Tibial artery (tissue), 4 donors: ENCODE data around the gene SMIM38.

Source experiments
- DNase-seq, 2 donors: peaks; one replicate each; pipeline ENCODE4 v3.0.0-alpha.2; 2019
- H3K27ac ChIP-seq, 2 donors: fragments of 200-600 bp; sonication (generic) in 1 of 2; 1 replicate in 1 of 2; 2 replicates in 1 of 2; pipeline ENCODE4 v1.5.1; 2018 to 2019; ENCODE audit warnings: mild to moderate bottlenecking in 1 of 2
- H3K27me3 ChIP-seq, 2 donors: fragments of 200-600 bp; sonication (generic) in 1 of 2; one replicate each; pipeline versions ENCODE4 v1.5.1 to v1.6.0; 2016 to 2019
- H3K36me3 ChIP-seq, 3 donors: fragments of 200-600 bp; sonication (generic) in 2 of 3; one replicate each; pipeline ENCODE4 v1.5.1; 2016 to 2019; ENCODE audit warnings: mild to moderate bottlenecking in 2 of 3
- H3K4me1 ChIP-seq, 4 donors: fragments of 200-600 bp; sonication (generic) in 2 of 4; 1 replicate in 3 of 4; 2 replicates in 1 of 4; pipeline ENCODE4 v1.5.1; 2016 to 2019
- H3K4me3 ChIP-seq, 2 donors: fragments of 200-600 bp; sonication (generic) in 1 of 2; 1 replicate in 1 of 2; 2 replicates in 1 of 2; pipeline ENCODE4 v1.5.1; 2018 to 2019; ENCODE audit warnings: mild to moderate bottlenecking in 2 of 2
- H3K9me3 ChIP-seq, 3 donors: fragments of 200-600 bp; sonication (generic) in 1 of 3; one replicate each; pipeline ENCODE4 v1.5.1; 2016 to 2019
- CTCF ChIP-seq, 2 experiments: fragments of 200-600 bp in 1 of 2; fragments of 450-650 bp in 1 of 2; IDR thresholded peaks; one replicate each; pipeline ENCODE4 v1.5.1; 2017 to 2019; ENCODE audit warnings: antibody characterized with exemption in 2 of 2, mild to moderate bottlenecking in 1 of 2, moderate library complexity in 1 of 2
- intact Hi-C: fragments of 100-400 bp; cut with DNase I; formaldehyde crosslinking; loops from one replicate; pipeline ENCODE4 v1.15.0; 2023; ENCODE audit warnings: low total_unique reads

Gene SMIM38

GRCh38 chr11:69164824-69165223, 9.1 kb downstream of the SMIM38 start:
- no peak for TF ChIP-seq CTCF (IDR thresholded peaks at IDR 0.05)
- no peaks in the 10 kb centered on the region for H3K27me3 ChIP-seq
- no peaks in the 10 kb centered on the region for H3K36me3 ChIP-seq
- peak in 1 of 2 donors; percentile 15 for DNase-seq
- no peak overlapping the region for H3K4me3 ChIP-seq
- H3K27ac ChIP-seq, result no peak overlapping the region
- peaks cover 0 to 16% (median 15%) of the 10 kb centered on the region in 4 donors for H3K4me1 ChIP-seq
- intact Hi-C loops, result no loop called here
- H3K9me3 ChIP-seq, result no peaks in the 10 kb centered on the region

GRCh38 chr11:69165775-69166174, 10.0 kb downstream of the SMIM38 start:
- Histone ChIP-seq H3K4me1 (peaks cover 0 to 16% (median 15%) of the 10 kb centered on the region in 4 donors), H3K27me3 (no peaks in the 10 kb centered on the region), H3K36me3 (no peaks in the 10 kb centered on the region), H3K4me3 (no peak overlapping the region), H3K9me3 (no peaks in the 10 kb centered on the region), H3K27ac (no peak overlapping the region)
- no peak for TF ChIP-seq CTCF (IDR thresholded peaks at IDR 0.05)
- DNase-seq, result no peak
- intact Hi-C loops, result no loop called here

GRCh38 chr11:69166218-69167115, 10.7 kb downstream of the SMIM38 start:
- TF ChIP-seq CTCF (IDR thresholded peaks at IDR 0.05), result peak; percentile 4 to 28
- peak overlapping the region; percentile 11 to 35 for H3K4me3 ChIP-seq
- intact Hi-C loops, result no loop called here
- H3K4me1 ChIP-seq, result peaks cover 0 to 16% (median 15%) of the 10 kb centered on the region in 4 donors
- no peaks in the 10 kb centered on the region for H3K9me3 ChIP-seq
- no peaks in the 10 kb centered on the region for H3K27me3 ChIP-seq
- peak overlapping the region; percentile 44 to 45 for H3K27ac ChIP-seq
- H3K36me3 ChIP-seq, result no peaks in the 10 kb centered on the region
- DNase-seq, result peak; percentile 26 to 74

GRCh38 chr11:69167130-69167915, 11.6 kb downstream of the SMIM38 start:
- H3K9me3 ChIP-seq, result no peaks in the 10 kb centered on the region
- DNase-seq, result no peak
- H3K4me1 ChIP-seq, result peaks cover 0 to 16% (median 15%) of the 10 kb centered on the region in 4 donors
- intact Hi-C loops, result no loop called here
- peak overlapping the region in 1 of 2 donors; percentile 44 for H3K27ac ChIP-seq
- no peak for TF ChIP-seq CTCF (IDR thresholded peaks at IDR 0.05)
- H3K4me3 ChIP-seq, result peak overlapping the region in 1 of 2 donors; percentile 35
- no peaks in the 10 kb centered on the region for H3K36me3 ChIP-seq
- no peaks in the 10 kb centered on the region for H3K27me3 ChIP-seq

GRCh38 chr11:69167916-69168691, 12.4 kb downstream of the SMIM38 start:
- Histone ChIP-seq H3K4me1 (peaks cover 0 to 16% (median 15%) of the 10 kb centered on the region in 4 donors), H3K9me3 (no peaks in the 10 kb centered on the region), H3K27me3 (no peaks in the 10 kb centered on the region), H3K4me3 (no peak overlapping the region), H3K27ac (no peak overlapping the region), H3K36me3 (no peaks in the 10 kb centered on the region)
- peak in 1 of 2 donors; percentile 52 for DNase-seq
- intact Hi-C loops, result no loop called here
- no peak for TF ChIP-seq CTCF (IDR thresholded peaks at IDR 0.05)
